Stomach (tissue), 4 donors: ENCODE data around the gene RTTN.

ENCODE experiments used
- EP300 ChIP-seq: sonication (generic); formaldehyde crosslinking; IDR thresholded peaks from one replicate; pipeline ENCODE4 v1.6.1; 2017; ENCODE audit warnings: antibody characterized with exemption
- POLR2A ChIP-seq, 4 donors: fragments of 450-650 bp; IDR thresholded peaks; one replicate each; pipeline ENCODE4 v1.6.1; 2016; ENCODE audit warnings: antibody characterized with exemption in 4 of 4, control low read depth in 2 of 4, mild to moderate bottlenecking in 1 of 4, moderate library complexity in 1 of 4
- POLR2AphosphoS5 ChIP-seq, 3 donors: sonication (generic); formaldehyde crosslinking; IDR thresholded peaks; one replicate each; pipeline ENCODE4 v1.6.1; 2016; ENCODE audit warnings: antibody characterized with exemption in 3 of 3
- TF ChIP-seq, protein P1 (sequence below), 7 experiments: fragments of 450-650 bp in 4 of 7; fragments of 200-600 bp in 3 of 7; sonication (generic) in 3 of 7; IDR thresholded peaks; one replicate each; pipeline ENCODE4 v1.5.1; 2016 to 2019; ENCODE audit warnings: antibody characterized with exemption in 7 of 7, control low read depth in 2 of 7, mild to moderate bottlenecking in 1 of 7

- TF ChIP-seq, protein P1, sequence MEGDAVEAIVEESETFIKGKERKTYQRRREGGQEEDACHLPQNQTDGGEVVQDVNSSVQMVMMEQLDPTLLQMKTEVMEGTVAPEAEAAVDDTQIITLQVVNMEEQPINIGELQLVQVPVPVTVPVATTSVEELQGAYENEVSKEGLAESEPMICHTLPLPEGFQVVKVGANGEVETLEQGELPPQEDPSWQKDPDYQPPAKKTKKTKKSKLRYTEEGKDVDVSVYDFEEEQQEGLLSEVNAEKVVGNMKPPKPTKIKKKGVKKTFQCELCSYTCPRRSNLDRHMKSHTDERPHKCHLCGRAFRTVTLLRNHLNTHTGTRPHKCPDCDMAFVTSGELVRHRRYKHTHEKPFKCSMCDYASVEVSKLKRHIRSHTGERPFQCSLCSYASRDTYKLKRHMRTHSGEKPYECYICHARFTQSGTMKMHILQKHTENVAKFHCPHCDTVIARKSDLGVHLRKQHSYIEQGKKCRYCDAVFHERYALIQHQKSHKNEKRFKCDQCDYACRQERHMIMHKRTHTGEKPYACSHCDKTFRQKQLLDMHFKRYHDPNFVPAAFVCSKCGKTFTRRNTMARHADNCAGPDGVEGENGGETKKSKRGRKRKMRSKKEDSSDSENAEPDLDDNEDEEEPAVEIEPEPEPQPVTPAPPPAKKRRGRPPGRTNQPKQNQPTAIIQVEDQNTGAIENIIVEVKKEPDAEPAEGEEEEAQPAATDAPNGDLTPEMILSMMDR (IDR thresholded peaks at IDR 0.05) = no peak
- TF ChIP-seq EP300 = no peak
- TF ChIP-seq POLR2A (IDR thresholded peaks at IDR 0.05) = no peak
- no peak for TF ChIP-seq POLR2AphosphoS5 (IDR thresholded peaks at IDR 0.05)
These were observed 53.9 kb downstream of the RTTN start for GRCh38 chr18:70151614-70152013.
